Cardiac fibroblast (primary cell): Measurements from ENCODE around the gene AIP.
"Not testable (repeated sequence)": the region's sequence is repeated elsewhere in the genome, so short reads cannot be mapped to it uniquely, and the experiment has no call there.

Experiments used
- DNase-seq, 2 donors: peaks; one replicate each; pipeline versions ENCODE4 v3.0.0 to v3.0.0-alpha.2; 2010; ENCODE audit warnings: low read depth in 2 of 2
- H3K4me3 ChIP-seq, 2 donors: replicated peaks in 1 of 2; 1 replicate in 1 of 2; 2 replicates in 1 of 2; pipeline ENCODE4 v1.5.1; 2011; ENCODE audit warnings: low read depth in 2 of 2, low read length in 2 of 2, mild to moderate bottlenecking in 2 of 2, moderate library complexity in 1 of 2
- TF ChIP-seq, protein P1 (sequence below): IDR thresholded peaks from one replicate; pipeline ENCODE4 v1.5.1; 2011; ENCODE audit warnings: low read depth, mild to moderate bottlenecking, low read length, inconsistent platforms

AIP gene

DNA sequence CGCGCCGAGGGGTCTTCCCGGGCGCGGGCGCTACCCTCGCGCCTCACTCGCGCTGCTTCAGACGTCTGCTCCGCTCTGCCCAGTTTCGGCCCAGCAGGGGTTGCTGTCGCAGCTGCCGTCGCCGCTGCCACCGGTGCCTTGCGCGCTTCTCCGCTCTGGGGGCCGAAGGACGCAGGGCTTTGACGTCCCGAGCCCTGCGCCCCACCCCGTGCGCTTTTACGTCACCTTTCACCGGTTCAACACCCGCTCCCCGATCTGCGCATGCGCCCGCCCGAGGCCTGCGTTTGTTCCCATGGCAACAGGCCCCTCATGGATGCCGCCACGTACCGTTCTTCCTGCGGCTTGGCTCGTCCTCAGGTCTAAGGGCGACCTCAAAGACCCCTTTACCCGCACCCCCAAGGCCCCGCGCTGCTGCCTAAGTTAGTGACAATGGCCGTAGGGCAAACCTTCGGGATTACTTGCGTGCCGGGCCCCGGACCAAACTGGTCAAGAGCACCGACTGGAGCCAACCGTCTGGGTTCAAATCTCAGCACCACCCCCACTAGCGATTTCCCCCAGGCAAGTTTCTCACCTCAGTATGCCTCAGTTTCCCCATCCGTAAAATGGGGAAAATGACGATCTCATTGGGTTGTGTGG is 25.8 kb downstream of the AIP start:
- DNase-seq: peak; percentile 98
- H3K4me3 ChIP-seq: peak overlapping the region; percentile 73 to 91
- TF ChIP-seq, protein P1, sequence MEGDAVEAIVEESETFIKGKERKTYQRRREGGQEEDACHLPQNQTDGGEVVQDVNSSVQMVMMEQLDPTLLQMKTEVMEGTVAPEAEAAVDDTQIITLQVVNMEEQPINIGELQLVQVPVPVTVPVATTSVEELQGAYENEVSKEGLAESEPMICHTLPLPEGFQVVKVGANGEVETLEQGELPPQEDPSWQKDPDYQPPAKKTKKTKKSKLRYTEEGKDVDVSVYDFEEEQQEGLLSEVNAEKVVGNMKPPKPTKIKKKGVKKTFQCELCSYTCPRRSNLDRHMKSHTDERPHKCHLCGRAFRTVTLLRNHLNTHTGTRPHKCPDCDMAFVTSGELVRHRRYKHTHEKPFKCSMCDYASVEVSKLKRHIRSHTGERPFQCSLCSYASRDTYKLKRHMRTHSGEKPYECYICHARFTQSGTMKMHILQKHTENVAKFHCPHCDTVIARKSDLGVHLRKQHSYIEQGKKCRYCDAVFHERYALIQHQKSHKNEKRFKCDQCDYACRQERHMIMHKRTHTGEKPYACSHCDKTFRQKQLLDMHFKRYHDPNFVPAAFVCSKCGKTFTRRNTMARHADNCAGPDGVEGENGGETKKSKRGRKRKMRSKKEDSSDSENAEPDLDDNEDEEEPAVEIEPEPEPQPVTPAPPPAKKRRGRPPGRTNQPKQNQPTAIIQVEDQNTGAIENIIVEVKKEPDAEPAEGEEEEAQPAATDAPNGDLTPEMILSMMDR: no peak

DNA sequence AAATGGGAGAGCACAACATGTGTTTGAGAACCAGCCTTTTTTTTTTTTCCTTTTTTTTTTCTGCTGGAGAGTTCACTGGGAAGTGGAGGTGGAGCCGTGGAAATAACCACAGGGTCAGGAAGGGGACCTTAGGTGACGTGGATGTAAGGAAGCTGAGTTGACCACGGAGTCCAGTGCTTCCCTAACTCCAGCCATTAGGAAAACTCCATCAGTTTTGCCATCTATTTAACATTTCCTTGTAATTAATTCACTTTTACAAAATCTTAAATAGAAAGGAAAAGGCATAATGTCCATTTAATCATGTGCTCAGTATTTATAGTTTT is 27.2 kb downstream of the AIP start:
- DNase-seq: no peak
- TF ChIP-seq, protein P1: no peak
- no peak overlapping the region for H3K4me3 ChIP-seq

- DNase-seq, H3K4me3 ChIP-seq: not testable (repeated sequence)
Observed at GRCh38 chr11:67511558-67511957, 28.7 kb downstream of the AIP start.

GRCh38 chr11:67514116-67514515 is 31.3 kb downstream of the AIP start:
- no peak for DNase-seq
- TF ChIP-seq, protein P1: no peak
- H3K4me3 ChIP-seq: no peak overlapping the region

DNA sequence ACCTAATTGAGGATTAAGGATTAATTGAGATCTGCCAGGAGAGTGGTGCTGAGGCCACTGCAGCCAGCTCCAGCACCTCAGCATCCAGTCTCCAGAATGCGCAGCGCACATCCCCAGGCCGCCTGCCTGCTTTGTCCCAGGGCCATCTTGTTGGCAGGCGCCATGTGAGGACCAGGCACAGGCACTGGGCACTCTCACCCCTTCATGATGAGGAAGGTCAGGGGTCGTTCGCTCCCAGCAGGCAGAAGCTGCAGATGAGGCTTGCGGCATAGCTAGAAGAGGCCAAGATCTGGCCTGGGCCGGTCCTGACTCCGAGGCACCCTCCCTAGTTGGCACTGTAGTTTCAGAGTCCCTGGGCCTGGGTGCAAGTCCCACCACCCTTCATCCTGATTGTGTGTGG is 34.0 kb downstream of the AIP start:
- no peak overlapping the region for H3K4me3 ChIP-seq
- TF ChIP-seq, protein P1: no peak
- no peak for DNase-seq

- TF ChIP-seq, protein P1: no peak
- no peak overlapping the region for H3K4me3 ChIP-seq
- no peak for DNase-seq
Observed at GRCh38 chr11:67517784-67518552, 35.1 kb downstream of the AIP start.

DNA sequence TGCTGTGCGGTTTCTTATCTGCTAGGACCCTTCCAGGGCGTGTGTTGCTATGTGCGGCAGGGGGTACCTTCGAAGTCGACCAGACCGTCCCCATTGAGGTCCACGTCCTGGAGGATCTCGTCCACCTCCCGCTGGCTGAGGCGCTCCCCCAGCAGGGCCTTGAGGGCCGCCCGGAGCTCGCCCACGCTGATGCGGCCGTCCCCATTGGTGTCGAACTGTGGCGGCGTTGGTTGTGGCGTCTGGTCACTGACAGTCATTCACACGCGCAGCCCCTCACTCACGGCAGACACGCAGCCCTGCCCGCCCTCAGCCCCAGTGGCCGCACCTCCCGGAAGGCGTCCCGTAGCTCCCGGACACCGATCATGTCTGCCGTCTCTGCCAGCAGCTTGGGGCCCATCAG is 36.9 kb downstream of the AIP start:
- TF ChIP-seq, protein P1: no peak
- no peak for DNase-seq
- H3K4me3 ChIP-seq: no peak overlapping the region
